ENCODE results near the gene ST6GALNAC3.

- no peak for TF ChIP-seq ELF4 (IDR thresholded peaks at IDR 0.05)
- no peak for TF ChIP-seq FOXM1 (IDR thresholded peaks at IDR 0.05; ENCODE audit: borderline replicate concordance)
- no peak for TF ChIP-seq NFRKB (IDR thresholded peaks at IDR 0.05)
- TF ChIP-seq FOXK2 (IDR thresholded peaks at IDR 0.05), result no peak
- TF ChIP-seq FOXA1 (IDR thresholded peaks at IDR 0.05), result no peak
- no peak for TF ChIP-seq SUZ12 (IDR thresholded peaks at IDR 0.05)
- TF ChIP-seq LEF1 (IDR thresholded peaks at IDR 0.05; ENCODE audit: borderline replicate concordance), result no peak
- no peak for TF ChIP-seq ARNT (IDR thresholded peaks at IDR 0.05)
- TF ChIP-seq SP1 (IDR thresholded peaks at IDR 0.05), result no peak
- TF ChIP-seq PKNOX1 (IDR thresholded peaks at IDR 0.05), result no peak
- no peak for TF ChIP-seq BHLHE40 (IDR thresholded peaks at IDR 0.05; ENCODE audit: borderline replicate concordance)
- TF ChIP-seq CTBP1 (IDR thresholded peaks at IDR 0.05; ENCODE audit: borderline replicate concordance), result no peak
These were observed 226.0 kb downstream of the ST6GALNAC3 start for GRCh38 chr1:76300556-76300955.

All from HEK293T (cell line).